ENCODE measurements around the gene SRMS. TPM values are rescaled to one million over a fixed set of nuclear protein-coding genes. Genes with fewer than 3 reads are reported as not detected.

The SRMS gene
- total and polyA plus RNA-seq, 2 donors (not counting 3 experiments of a cell fraction or from before 2014, with no cell fraction given): not detected

GRCh38 chr20:63586797-63587196 is 39.2 kb upstream of the SRMS start:
- no peak overlapping the region for H3K9ac ChIP-seq (replicated peaks; ENCODE audit: extremely low read depth, insufficient read depth, low read length)
- H3K9me3 ChIP-seq (replicated peaks; ENCODE audit: control insufficient read depth, insufficient read depth, low read length): no peaks in the 10 kb centered on the region
- H3K9me1 ChIP-seq (replicated peaks; ENCODE audit: control insufficient read depth, extremely low read depth, insufficient read depth, low read length): no peaks in the 10 kb centered on the region
- CTCF ChIA-PET: no interaction called here
- BruUV-seq (replicated peaks): no TSS peak
- no peaks in the 10 kb centered on the region for H3K27me3 ChIP-seq (ENCODE audit: control insufficient read depth in 2 of 2, insufficient read depth in 2 of 2, low read length in 2 of 2)
- no peaks in the 10 kb centered on the region for H4K20me1 ChIP-seq (replicated peaks; ENCODE audit: control insufficient read depth, extremely low read depth, insufficient read depth, low read length)
- no peak overlapping the region for H3K4me3 ChIP-seq (replicated peaks in 1 of 3; ENCODE audit: insufficient read depth in 1 of 3, low read depth in 1 of 3, low read length in 3 of 3)
- no peaks in the 10 kb centered on the region for H3K79me2 ChIP-seq (ENCODE audit: control insufficient read depth, insufficient read depth, low read length)
- no peak for FAIRE-seq
- no peaks in the 10 kb centered on the region for H3K4me1 ChIP-seq (ENCODE audit: control insufficient read depth, extremely low read depth, insufficient read depth, low read length)
- dilution Hi-C loops (cut with MboI; ENCODE audit: extremely low pct_ligation_motif_present, low sequenced_read_pairs): no loop called here
- intact Hi-C loops (cut with micrococcal nuclease): no loop called here
- H3K27ac ChIP-seq (ENCODE audit: insufficient read depth, low read depth, low read length): no peak overlapping the region
- DNase-seq (ENCODE audit: low read depth, low spot score): no peak
- TF ChIP-seq JUN (IDR thresholded peaks at IDR 0.05; ENCODE audit: borderline replicate concordance, insufficient read depth, insufficient read length, low read depth) (no peak), GATA2 (IDR thresholded peaks at IDR 0.05; ENCODE audit: insufficient read depth, insufficient read length, low read depth, low read length) (no peak), MYC (IDR thresholded peaks at IDR 0.05; ENCODE audit: low read depth, low read length) (no peak), POLR2A (IDR thresholded peaks at IDR 0.05; ENCODE audit: low read depth, low read length) (no peak), MAX (IDR thresholded peaks at IDR 0.05; ENCODE audit: insufficient read depth, insufficient read length) (no peak), FOS (IDR thresholded peaks at IDR 0.05; ENCODE audit: borderline replicate concordance, insufficient read depth, low read length) (no peak), CTCF (IDR thresholded peaks at IDR 0.05; ENCODE audit: extremely low read depth in 1 of 2, insufficient read depth in 1 of 2, low read depth in 1 of 2, low read length in 2 of 2) (no peak), EZH2 (IDR thresholded peaks at IDR 0.05; ENCODE audit: borderline replicate concordance, low read depth, low read length, severe bottlenecking) (no peak), POLR2AphosphoS5 (IDR thresholded peaks at IDR 0.05; ENCODE audit: insufficient read depth, low read depth, low read length) (no peak)
- H3K4me2 ChIP-seq (ENCODE audit: insufficient read depth, low read length): no peak overlapping the region
- H2AFZ ChIP-seq (ENCODE audit: low read depth, low read length): no peak overlapping the region
- peaks cover 0 to 27% of the 10 kb centered on the region in 2 experiments for H3K36me3 ChIP-seq (ENCODE audit: control insufficient read depth in 2 of 2, extremely low read depth in 1 of 2, insufficient read depth in 2 of 2, low read length in 2 of 2)
- POLR2A ChIA-PET: no interaction called here

Measured in endothelial cell of umbilical vein (primary cell).